Measurements from ENCODE around the gene MT1E.

The MT1E gene

DNA sequence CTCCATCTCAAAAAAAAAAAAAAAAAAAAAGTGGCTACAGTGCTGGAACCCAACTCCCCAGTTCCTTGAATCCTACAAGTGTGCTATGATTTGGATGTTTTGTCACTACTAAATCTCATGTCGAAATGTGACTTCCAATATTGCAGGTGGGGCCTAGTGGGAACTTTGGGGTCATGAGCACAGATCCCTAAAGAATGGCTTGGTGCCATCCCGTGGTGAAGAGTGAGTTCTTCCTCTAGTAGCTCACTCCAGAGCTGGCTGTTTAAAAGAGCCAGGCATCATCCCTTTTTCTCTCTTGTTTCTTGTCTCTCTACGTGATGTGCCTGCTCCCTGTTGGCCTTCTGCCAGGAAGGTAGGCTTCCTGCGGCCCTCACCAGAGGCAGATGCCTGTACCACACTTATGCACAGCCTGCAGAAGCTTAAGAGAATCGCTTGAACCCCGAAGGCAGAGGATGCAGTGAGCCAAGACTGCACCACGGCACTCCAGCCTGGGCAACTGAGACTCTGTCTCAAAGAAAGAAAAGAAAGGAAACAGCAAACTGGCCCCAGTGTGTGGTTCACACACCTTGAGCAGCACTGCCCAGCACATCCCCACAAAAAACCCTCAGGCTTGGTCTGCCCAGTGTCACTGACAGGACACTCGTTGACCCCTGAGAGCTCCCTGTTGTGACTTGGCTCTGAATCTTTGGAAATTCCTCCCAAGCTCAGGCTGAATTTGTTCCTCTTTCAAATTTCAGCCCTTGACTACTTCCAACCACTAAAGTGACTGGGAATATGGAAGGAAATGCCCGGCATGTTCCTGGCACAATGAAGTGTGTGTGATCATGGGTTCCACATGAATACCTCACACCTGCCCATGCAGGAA lies 3.1 kb downstream of the MT1E start:
- no peak for DNase-seq

DNA sequence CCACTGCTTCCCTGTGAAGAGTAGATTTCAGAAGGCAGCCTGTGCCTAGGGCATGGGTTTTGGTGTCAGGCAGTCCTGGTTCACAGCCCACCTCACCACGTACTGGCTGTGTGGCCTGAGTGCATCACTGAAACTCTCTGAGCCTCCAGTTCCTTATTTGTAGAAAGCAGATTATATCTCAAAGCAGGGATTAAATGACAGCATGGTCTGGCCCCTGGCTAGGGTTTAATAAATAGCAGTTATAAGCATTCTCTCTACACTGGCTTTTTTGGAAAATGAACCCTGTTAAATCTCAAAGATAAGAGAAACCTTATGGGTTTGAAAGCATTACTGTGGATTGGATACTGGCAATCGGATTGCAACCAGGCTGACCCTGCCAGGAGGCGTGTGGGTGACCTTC lies 4.0 kb downstream of the MT1E start:
- DNase-seq, result no peak

DNA sequence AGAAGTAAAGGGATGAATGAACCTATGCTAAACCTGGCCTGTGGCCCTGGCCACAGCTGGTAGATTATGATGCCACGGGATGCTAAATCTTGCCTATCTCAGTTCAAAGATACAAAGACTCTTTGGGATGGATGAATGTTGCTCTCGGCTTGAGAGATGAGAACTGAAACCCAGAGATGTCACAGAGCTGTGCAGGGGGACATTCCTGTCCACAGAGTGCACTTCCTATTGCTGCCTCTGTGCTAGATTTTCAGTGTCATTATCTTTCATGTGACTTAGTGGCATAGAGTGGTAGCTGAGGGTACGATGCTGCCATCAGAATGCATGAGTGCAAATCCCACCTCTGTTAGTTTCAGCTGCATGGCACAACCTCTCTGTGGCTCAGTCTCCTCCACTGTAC lies 4.6 kb downstream of the MT1E start:
- DNase-seq, result no peak

DNA sequence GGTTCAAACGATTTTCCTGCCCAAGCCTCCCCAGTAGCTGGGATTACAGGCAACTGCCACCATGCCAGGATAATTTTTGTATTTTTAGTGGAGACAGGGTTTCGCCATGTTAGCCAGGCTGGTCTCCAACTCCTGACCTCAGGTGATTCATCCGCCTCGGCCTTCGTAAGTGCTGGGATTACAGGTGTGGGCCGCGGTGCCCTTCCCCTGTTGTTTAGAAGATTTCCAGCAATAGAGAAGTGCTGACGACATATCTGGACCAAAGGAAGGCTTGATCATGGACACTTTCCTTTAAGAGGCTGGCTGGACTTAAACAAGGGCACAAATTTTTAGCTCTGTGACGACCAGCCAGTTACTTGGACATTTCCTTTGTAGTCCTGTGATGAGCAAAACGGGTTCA lies 5.6 kb downstream of the MT1E start:
- no peak for DNase-seq

DNA sequence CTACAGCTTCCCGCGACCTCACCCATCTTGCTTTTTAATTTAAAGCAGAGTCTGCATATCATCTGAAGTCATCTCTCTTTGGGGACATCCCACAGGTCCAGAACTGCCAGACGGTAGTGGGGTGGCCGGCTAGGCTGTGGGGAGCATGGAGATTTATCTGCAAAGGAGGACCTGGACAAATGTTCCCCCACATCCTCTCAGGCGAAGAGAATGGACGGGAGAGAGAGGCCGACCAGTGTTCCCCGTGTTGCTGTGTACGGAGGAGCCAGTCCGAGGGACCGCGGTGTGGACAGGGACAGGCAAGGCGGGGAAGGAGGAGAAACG lies 6.2 kb downstream of the MT1E start:
- DNase-seq, result no peak

DNA sequence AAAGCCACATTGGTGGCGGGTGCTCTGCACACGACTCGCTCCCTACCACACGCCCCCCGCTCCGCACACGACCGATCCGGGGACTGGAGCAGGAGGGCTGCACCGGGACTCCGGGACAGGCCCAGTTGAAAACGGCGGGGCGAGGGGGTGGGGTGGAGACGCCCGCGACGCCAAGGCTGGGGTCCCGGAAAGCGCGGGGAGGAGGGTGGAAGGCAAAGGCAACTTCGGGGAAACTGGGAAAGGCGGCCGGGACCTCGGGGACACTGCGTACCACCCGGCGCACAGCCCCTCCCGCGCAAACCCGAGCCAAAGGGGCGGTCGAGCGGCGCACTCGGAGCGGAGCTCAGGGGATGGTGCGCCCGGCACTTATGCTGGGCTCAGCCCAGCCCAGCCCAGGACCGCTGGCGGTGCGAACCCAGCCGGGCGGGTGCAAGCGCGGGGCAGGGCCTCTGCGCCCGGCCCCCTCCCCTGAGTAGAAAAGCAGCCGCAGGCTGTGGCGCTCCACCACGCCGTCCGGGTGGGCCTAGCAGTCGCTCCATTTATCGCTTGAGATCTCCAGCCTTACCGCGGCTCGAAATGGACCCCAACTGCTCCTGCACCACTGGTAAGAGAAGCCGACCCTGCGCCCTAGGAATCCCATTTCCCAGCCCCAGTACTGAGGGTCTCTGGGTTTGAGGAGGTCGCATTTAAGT lies 6.7 kb downstream of the MT1E start, which contains the start of gene MT1M:
MT1M (plus strand) TSS at position 504 of the 692 bp plus-strand sequence; CDS start at position 577, 73 bp downstream.
- no peak for DNase-seq

DNA sequence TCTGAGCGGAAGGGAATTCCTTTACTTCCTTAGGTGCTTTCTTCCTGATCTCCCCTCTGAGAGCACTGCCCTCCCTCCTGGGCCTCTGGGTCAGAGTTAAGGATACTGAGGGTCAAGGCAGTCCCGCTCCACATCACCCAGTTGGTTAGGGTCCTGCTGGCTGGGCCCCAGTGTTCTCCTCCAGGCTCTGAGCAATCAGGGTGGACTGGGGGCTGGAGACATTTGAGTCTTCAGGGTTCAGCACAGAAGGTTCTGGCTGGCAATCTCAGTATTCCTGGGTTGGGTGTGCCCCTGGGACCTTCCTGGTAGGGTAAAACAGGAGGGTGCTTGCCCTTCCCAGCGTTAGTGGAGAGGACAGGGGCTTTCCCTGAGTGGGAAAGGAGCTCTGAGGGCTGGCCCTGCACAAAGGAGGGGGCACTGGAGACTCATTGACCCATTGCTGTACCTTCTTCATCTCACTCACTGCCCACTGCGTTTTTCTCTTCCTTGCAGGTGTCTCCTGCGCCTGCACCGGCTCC lies 7.3 kb downstream of the MT1E start:
- no peak for DNase-seq

DNA sequence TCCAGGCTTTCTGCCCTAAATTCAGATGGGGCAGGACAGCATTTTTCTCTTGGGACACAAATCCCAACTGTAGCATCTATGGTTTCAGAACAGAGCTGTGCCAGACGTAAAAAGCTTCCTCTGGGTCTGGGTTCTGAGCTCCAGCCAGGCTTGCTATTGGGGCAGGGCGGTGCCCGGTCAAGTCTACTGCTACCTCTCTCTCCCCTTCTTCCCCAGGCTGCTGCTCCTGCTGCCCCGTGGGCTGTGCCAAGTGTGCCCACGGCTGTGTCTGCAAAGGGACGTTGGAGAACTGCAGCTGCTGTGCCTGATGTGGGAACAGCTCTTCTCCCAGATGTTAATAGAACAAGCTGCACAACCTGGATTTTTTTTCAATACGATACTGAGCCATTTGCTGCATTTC lies 8.0 kb downstream of the MT1E start:
- no peak for DNase-seq

GRCh38 chr16:56634715-56635440 lies 9.3 kb downstream of the MT1E start:
- no peak for DNase-seq

DNA sequence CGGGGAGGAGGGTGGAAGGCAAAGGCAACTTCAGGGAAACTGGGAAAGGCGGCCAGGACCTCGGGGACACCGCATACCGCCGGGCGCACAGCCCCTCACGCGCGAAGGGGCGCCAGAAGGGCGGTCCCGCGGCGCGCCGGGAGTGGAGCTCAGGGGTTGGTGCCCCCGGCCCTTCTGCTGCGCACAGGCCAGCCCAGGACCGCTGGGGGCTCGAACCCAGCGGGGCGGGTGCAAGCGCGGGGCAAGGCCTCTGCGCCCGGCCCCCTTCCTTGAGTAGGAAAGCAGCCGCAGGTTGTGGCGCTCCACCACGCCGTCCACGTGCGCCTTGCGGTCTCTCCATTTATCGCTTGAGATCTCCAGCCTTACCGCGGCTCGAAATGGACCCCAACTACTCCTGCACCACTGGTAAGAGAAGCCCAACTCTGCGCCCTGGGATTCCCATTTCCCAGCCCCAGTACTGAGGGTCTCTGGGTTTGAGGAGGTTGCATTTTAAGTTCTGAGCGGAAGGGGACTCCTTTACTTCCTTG lies 9.9 kb downstream of the MT1E start:
- no peak for DNase-seq

DNA sequence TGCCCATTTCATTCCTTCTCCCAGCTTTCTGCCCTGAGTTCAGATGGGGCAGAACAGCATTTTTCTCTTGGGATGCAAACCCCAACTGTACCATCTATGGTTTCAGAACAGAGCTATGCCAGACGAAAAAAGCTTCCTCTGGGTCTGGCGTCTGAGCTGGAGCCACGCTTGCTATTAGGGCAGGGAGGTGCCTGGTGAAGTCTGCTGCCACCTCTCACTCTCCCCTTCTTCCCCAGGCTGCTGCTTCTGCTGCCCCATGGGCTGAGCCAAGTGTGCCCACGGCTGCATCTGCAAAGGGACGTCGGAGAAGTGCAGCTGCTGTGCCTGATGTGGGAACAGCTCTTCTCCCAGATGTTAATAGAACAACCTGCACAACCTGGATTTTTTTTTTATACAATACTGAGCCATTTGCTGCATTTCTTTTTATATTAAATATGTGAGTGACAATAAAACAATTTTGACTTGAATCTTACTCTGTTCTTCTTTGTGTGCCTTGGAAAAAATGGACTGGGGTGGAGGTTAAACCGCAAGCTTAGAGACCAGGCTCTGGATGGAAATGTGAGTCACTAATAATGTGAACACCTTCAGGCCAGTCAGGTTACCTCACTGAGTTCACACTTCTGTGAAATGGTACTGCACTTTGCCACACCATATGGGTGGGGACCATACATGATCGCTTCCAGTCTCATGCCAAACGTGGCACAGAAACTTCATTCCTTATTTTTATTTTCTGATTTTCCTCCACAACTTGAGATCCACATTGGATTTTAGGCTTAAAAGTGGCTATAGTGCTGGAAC lies 11.2 kb downstream of the MT1E start:
- DNase-seq, result no peak

- peak; percentile 29 to 40 for DNase-seq
Observed at GRCh38 chr16:56637814-56638750, 12.5 kb downstream of the MT1E start, which contains the start of gene MT1A. MT1A (plus strand) TSS chr16:56638666; CDS start chr16:56638739, 73 bp downstream.

DNA sequence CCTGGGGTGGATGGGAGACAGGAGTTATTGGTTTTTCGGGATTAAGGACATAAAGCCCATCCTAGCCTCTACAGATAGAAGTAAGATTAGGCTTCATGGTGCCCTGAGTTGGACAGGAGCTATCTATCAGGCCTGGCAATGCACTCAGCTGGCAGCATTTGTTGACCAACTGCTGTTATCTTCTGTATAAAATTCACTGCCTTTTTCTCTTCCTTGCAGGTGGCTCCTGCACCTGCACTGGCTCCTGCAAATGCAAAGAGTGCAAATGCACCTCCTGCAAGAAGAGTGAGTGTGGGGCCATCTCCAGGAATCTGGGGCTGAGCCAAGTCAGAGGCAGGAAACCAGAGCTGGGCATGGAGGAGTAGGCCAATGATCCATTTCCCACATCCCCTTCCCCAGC lies 13.5 kb downstream of the MT1E start:
- no peak for DNase-seq

GRCh38 chr16:56640076-56640475 lies 14.5 kb downstream of the MT1E start:
- no peak for DNase-seq

DNA sequence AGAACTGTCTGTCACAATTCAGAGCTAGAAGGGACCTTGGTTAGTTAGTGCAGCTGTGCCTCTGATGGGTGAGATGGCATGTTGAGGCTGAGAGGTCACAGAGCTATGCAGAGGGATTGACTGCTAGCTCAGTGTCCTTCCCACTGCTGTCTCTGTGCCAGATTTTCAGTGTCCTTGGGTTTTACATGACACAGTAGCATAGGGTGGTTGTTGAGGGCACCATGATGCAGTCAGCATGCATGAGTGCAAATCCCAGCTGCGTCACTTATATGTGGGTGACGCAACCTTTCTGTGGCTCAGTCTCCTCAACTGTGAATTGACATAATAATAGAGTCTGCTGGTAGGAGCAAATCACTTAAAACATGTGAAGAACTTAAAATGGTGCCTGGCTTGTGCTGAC lies 15.6 kb downstream of the MT1E start:
- DNase-seq, result no peak

GRCh38 chr16:56643080-56643778 lies 17.6 kb downstream of the MT1E start:
- DNase-seq, result peak; percentile 81 to 83

DNA sequence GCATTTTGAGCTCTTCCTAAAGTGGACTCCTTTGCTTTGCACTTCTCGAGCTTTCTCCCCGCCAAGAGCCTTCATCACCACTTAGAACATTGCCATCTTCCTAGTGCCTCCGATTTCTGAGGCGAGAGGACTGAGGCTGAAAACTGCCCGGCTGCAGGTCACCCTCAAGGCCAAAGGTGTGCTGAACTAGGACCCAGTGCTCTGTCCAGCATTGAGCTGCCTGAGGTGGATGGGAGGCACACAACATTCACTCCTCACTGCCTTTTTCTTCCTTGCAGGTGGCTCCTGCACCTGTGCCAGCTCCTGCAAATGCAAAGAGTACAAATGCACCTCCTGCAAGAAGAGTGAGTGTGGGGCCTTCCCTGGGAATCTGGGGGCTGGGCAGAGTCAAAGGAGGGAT lies 18.3 kb downstream of the MT1E start:
- DNase-seq, result no peak

GRCh38 chr16:56645311-56645710 lies 19.7 kb downstream of the MT1E start:
- DNase-seq, result no peak

- no peak for DNase-seq
Observed at GRCh38 chr16:56645838-56646237, 20.3 kb downstream of the MT1E start.

GRCh38 chr16:56647641-56648431 lies 22.3 kb downstream of the MT1E start:
- DNase-seq, result no peak

Measured in activated CD4-positive, alpha-beta T cell treated with anti-CD3 and anti-CD28 coated beads, Interleukin-2, amount 50 U/mL, for 48 hours (primary cell).